ENCODE measurements around the gene SLC39A9.

DNA sequence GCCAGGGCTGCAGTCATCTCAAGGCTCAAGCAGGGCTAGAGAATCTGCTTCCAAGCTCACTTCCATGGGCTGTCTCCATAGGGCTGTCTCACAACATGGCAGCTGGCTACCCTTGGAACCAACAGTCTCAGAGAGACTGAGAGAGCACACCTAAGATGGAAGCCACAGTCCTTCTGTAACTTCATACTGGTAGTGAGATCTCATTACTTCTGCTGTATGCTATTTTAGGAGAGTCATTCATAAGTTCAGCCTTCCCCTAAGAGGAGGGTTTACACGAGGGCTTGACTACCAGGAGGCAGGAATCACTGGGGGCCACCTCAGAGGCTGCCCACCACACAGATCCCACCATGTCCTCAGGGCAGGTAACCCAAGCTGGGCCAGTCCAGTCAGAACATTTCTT is 30.1 kb upstream of the SLC39A9 start:
- TF ChIP-seq, protein P1, sequence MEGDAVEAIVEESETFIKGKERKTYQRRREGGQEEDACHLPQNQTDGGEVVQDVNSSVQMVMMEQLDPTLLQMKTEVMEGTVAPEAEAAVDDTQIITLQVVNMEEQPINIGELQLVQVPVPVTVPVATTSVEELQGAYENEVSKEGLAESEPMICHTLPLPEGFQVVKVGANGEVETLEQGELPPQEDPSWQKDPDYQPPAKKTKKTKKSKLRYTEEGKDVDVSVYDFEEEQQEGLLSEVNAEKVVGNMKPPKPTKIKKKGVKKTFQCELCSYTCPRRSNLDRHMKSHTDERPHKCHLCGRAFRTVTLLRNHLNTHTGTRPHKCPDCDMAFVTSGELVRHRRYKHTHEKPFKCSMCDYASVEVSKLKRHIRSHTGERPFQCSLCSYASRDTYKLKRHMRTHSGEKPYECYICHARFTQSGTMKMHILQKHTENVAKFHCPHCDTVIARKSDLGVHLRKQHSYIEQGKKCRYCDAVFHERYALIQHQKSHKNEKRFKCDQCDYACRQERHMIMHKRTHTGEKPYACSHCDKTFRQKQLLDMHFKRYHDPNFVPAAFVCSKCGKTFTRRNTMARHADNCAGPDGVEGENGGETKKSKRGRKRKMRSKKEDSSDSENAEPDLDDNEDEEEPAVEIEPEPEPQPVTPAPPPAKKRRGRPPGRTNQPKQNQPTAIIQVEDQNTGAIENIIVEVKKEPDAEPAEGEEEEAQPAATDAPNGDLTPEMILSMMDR (IDR thresholded peaks at IDR 0.05 in 4 of 5, conservative IDR thresholded peaks at IDR 0.05 in 1 of 5) = no peak
- no peak for TF ChIP-seq POLR2A (IDR thresholded peaks at IDR 0.05)

All from gastrocnemius medialis (tissue), 4 donors.